Astrocyte (in vitro differentiated cells and primary cell): ENCODE measurements around the gene ATP5PO. TPM values are rescaled to one million over a fixed set of nuclear protein-coding genes. Genes with fewer than 3 reads are reported as not detected.
A peak's percentile ranks its signal among the peaks of the same experiment; 100 is the strongest.

ENCODE experiments used
- DNase-seq: peaks from one replicate; pipeline ENCODE4 v3.0.0-alpha.2; 2010; ENCODE audit warnings: low read depth
- FAIRE-seq: peaks from 2 replicates; lab custom pipeline; 2011; peaks lifted over from hg19 to GRCh38; lab: Jason Lieb, UNC
- H2AFZ ChIP-seq: 2 replicates; pipeline ENCODE4 v1.6.0; 2012; ENCODE audit warnings: low read depth, low read length, inconsistent platforms
- H3K27ac ChIP-seq: 2 replicates; pipeline ENCODE4 v1.5.1; 2011; ENCODE audit warnings: low read depth, low read length, inconsistent platforms
- H3K27me3 ChIP-seq: 2 replicates; pipeline ENCODE4 v1.6.0; 2011; ENCODE audit warnings: low read length, inconsistent platforms; ENCODE audit not compliant: insufficient read depth
- H3K36me3 ChIP-seq: 2 replicates; pipeline ENCODE4 v1.5.1; 2011; ENCODE audit warnings: low read length, inconsistent platforms; ENCODE audit not compliant: insufficient read depth
- H3K4me1 ChIP-seq: 2 replicates; pipeline ENCODE4 v1.5.1; 2011; ENCODE audit warnings: low read length, inconsistent platforms; ENCODE audit not compliant: insufficient read depth
- H3K4me2 ChIP-seq: 2 replicates; pipeline ENCODE4 v1.6.0; 2012; ENCODE audit warnings: low read length, inconsistent platforms
- H3K4me3 ChIP-seq: 2 replicates; pipeline ENCODE4 v1.5.1; 2011; ENCODE audit warnings: low read depth, mild to moderate bottlenecking, low read length, inconsistent platforms; ENCODE audit not compliant: insufficient read depth
- H3K79me2 ChIP-seq: 2 replicates; pipeline ENCODE4 v1.6.0; 2012; ENCODE audit warnings: mild to moderate bottlenecking, low read length, inconsistent platforms; ENCODE audit not compliant: insufficient read depth
- H3K9ac ChIP-seq: 2 replicates; pipeline ENCODE4 v1.6.0; 2012; ENCODE audit warnings: mild to moderate bottlenecking, low read length, inconsistent platforms
- H3K9me3 ChIP-seq: 2 replicates; pipeline ENCODE4 v1.5.1; 2012; ENCODE audit warnings: low read depth, mild to moderate bottlenecking, low read length, inconsistent platforms; ENCODE audit not compliant: insufficient read depth
- H4K20me1 ChIP-seq: 2 replicates; pipeline ENCODE4 v1.6.0; 2012; ENCODE audit warnings: low read length, inconsistent platforms; ENCODE audit not compliant: insufficient read depth
- H3K27ac Mint-ChIP-seq: one replicate; pipeline ENCODE4 v1.8.0; 2021; ENCODE audit warnings: mild to moderate bottlenecking, mixed read lengths; ENCODE audit not compliant: unreplicated experiment
- H3K27me3 Mint-ChIP-seq: one replicate; pipeline ENCODE4 v1.8.0; 2021; ENCODE audit warnings: low read depth, mixed read lengths; ENCODE audit not compliant: unreplicated experiment
- H3K36me3 Mint-ChIP-seq: one replicate; pipeline ENCODE4 v1.8.0; 2021; ENCODE audit warnings: low read depth, mixed read lengths; ENCODE audit not compliant: unreplicated experiment
- H3K4me1 Mint-ChIP-seq: one replicate; pipeline ENCODE4 v1.8.0; 2021; ENCODE audit warnings: low read depth, mixed read lengths; ENCODE audit not compliant: unreplicated experiment
- H3K4me3 Mint-ChIP-seq: one replicate; pipeline ENCODE4 v1.8.0; 2021; ENCODE audit warnings: mild to moderate bottlenecking, moderate library complexity, mixed read lengths; ENCODE audit not compliant: unreplicated experiment
- H3K9me3 Mint-ChIP-seq: one replicate; pipeline ENCODE4 v1.8.0; 2021; ENCODE audit warnings: mild to moderate bottlenecking, mixed read lengths; ENCODE audit not compliant: unreplicated experiment
- EZH2 ChIP-seq: IDR thresholded peaks from 2 replicates; pipeline ENCODE4 v1.6.1; 2012; ENCODE audit warnings: mild to moderate bottlenecking, low read length, inconsistent platforms; ENCODE audit not compliant: insufficient read depth
- total RNA-seq: library from RNA; stranded (reverse); gene quantifications from 2 replicates; pipeline ENCODE4 v1.2.1, GENCODE V29; 2021
- TF ChIP-seq, protein P1 (sequence below): IDR thresholded peaks from 2 replicates; pipeline ENCODE4 v1.5.1; 2011; ENCODE audit warnings: low read depth, mild to moderate bottlenecking, inconsistent platforms, low read length, moderate library complexity; ENCODE audit not compliant: insufficient read depth

Gene ATP5PO
- total RNA-seq, 1 donor from 2014 or later, result 171 TPM

DNA sequence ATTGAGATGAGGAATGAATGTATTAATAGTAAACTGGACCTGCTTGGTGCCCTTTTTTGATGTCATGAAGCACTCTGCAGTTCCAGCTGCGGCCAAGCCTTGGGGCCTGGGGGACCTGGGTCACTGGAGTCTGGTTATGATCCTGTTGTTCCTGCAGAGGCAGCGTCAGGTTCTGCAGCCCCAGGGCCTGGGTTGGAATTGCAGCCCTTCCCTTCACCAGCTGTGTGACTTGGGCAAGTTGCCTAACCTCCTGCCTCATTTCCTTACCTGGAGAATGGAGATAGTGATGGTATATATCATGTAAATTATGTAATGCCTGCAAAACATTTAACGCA is 9.1 kb upstream of the ATP5PO start:
- H3K36me3 Mint-ChIP-seq, result no peaks in the 10 kb centered on the region
- peaks cover 3% of the 10 kb centered on the region for H3K4me1 Mint-ChIP-seq
- H3K4me1 ChIP-seq, result peaks cover 4% of the 10 kb centered on the region
- H2AFZ ChIP-seq, result no peak overlapping the region
- no peaks in the 10 kb centered on the region for H3K79me2 ChIP-seq
- DNase-seq (no peak), FAIRE-seq (no peak)
- H3K4me3 Mint-ChIP-seq, result no peak overlapping the region
- H4K20me1 ChIP-seq, result no peaks in the 10 kb centered on the region
- H3K27me3 ChIP-seq, result peaks cover 4% of the 10 kb centered on the region
- no peak overlapping the region for H3K4me3 ChIP-seq
- no peak overlapping the region for H3K27ac ChIP-seq
- H3K4me2 ChIP-seq, result no peak overlapping the region
- H3K9ac ChIP-seq, result no peak overlapping the region
- peaks cover 2% of the 10 kb centered on the region for H3K27me3 Mint-ChIP-seq
- no peaks in the 10 kb centered on the region for H3K36me3 ChIP-seq
- H3K27ac Mint-ChIP-seq, result no peak overlapping the region
- no peak for TF ChIP-seq EZH2
- TF ChIP-seq, protein P1, sequence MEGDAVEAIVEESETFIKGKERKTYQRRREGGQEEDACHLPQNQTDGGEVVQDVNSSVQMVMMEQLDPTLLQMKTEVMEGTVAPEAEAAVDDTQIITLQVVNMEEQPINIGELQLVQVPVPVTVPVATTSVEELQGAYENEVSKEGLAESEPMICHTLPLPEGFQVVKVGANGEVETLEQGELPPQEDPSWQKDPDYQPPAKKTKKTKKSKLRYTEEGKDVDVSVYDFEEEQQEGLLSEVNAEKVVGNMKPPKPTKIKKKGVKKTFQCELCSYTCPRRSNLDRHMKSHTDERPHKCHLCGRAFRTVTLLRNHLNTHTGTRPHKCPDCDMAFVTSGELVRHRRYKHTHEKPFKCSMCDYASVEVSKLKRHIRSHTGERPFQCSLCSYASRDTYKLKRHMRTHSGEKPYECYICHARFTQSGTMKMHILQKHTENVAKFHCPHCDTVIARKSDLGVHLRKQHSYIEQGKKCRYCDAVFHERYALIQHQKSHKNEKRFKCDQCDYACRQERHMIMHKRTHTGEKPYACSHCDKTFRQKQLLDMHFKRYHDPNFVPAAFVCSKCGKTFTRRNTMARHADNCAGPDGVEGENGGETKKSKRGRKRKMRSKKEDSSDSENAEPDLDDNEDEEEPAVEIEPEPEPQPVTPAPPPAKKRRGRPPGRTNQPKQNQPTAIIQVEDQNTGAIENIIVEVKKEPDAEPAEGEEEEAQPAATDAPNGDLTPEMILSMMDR, result no peak
- H3K9me3 ChIP-seq, result no peaks in the 10 kb centered on the region
- H3K9me3 Mint-ChIP-seq, result no peaks in the 10 kb centered on the region

DNA sequence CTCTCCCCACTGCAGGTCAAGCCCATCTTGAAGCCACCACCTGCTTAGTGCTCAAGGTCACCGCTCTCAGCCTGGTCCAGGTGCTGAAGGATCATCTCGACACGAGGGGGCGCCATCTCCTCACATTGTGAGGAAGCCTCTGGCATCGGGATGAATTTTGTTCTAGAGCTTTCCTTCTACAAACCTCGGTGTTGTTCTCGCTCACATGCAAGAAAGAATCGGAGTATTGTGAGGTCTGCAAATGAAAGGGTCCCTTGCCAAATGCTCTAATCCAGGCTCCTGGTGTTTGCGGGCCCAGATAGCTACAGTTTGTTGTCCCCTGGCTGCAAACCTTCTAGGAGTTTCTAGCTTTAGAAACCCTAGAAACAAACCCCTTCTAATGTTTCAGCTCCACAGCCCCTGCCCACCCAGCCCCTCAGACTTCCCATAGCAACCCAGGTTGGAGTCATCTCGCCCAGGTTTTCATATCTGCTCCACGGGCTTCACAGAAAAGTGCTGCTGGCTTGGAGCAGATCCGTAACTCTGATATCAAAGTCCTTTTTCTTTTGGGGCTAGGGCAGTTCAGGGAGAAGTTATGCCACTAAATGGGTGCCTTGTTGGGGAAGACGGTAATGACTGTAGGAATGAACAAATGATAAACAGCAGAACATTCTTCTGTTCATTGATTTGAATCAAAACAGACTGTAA is 8.6 kb upstream of the ATP5PO start:
- H3K9me3 Mint-ChIP-seq, result no peaks in the 10 kb centered on the region
- Histone ChIP-seq H3K4me3 (no peak overlapping the region), H3K27ac (no peak overlapping the region), H3K9me3 (no peaks in the 10 kb centered on the region), H3K4me2 (peak overlapping the region; percentile 54), H3K9ac (no peak overlapping the region), H3K4me1 (peaks cover 4% of the 10 kb centered on the region), H2AFZ (peak overlapping the region; percentile 43), H3K79me2 (no peaks in the 10 kb centered on the region), H4K20me1 (no peaks in the 10 kb centered on the region), H3K27me3 (peaks cover 4% of the 10 kb centered on the region), H3K36me3 (no peaks in the 10 kb centered on the region)
- H3K36me3 Mint-ChIP-seq, result no peaks in the 10 kb centered on the region
- peak; percentile 44 for DNase-seq
- peak overlapping the region; percentile 20 for H3K4me3 Mint-ChIP-seq
- no peak overlapping the region for H3K27ac Mint-ChIP-seq
- H3K27me3 Mint-ChIP-seq, result peaks cover 2% of the 10 kb centered on the region
- peaks cover 3% of the 10 kb centered on the region for H3K4me1 Mint-ChIP-seq
- peak; percentile 70 for FAIRE-seq
- TF ChIP-seq, protein P1, result peak; percentile 83
- no peak for TF ChIP-seq EZH2

DNA sequence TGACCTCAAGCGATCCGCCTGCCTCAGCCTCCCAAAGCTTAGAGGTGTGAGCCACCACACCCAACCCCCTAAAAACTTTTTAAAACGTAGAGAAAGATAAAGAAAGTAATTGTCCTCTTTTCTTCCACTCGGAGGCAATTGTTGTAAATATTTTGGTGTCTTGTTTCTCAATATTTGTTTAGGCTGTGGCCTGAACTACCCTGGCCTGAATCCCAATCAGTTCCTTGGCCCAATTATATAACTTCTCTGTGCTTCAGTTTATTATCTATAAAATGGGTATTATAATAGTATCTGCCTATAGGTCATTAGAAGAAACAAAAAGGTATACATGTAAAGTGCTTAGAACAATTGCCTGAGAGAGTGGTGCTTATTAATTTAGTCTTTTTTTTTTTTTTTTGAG is 1.8 kb upstream of the ATP5PO start:
- H3K36me3 ChIP-seq, result peaks cover 10% of the 10 kb centered on the region
- no peak overlapping the region for H3K27ac Mint-ChIP-seq
- H3K4me1 ChIP-seq, result peaks cover 13% of the 10 kb centered on the region
- H3K4me3 ChIP-seq, result no peak overlapping the region
- peaks cover 2% of the 10 kb centered on the region for H3K36me3 Mint-ChIP-seq
- TF ChIP-seq, protein P1, result no peak
- no peak for TF ChIP-seq EZH2
- no peak overlapping the region for H3K27ac ChIP-seq
- H4K20me1 ChIP-seq, result no peaks in the 10 kb centered on the region
- no peak overlapping the region for H2AFZ ChIP-seq
- no peak for FAIRE-seq
- H3K9me3 Mint-ChIP-seq, result no peaks in the 10 kb centered on the region
- no peaks in the 10 kb centered on the region for H3K9me3 ChIP-seq
- H3K27me3 ChIP-seq, result no peaks in the 10 kb centered on the region
- no peaks in the 10 kb centered on the region for H3K27me3 Mint-ChIP-seq
- peaks cover 31% of the 10 kb centered on the region for H3K79me2 ChIP-seq
- no peak for DNase-seq
- H3K4me2 ChIP-seq, result no peak overlapping the region
- no peak overlapping the region for H3K4me3 Mint-ChIP-seq
- H3K4me1 Mint-ChIP-seq, result peaks cover 2% of the 10 kb centered on the region
- H3K9ac ChIP-seq, result no peak overlapping the region
